GM21528 (cell line): ENCODE data around the gene PRTN3.

ENCODE experiments used
- ATAC-seq: cut with Tn5 transposase; IDR thresholded peaks from one replicate; pipeline ENCODE4 v1.9.1; 2021; ENCODE audit warnings: mild to moderate bottlenecking, moderate library complexity; ENCODE audit not compliant: unreplicated experiment, low FRiP score

The PRTN3 gene

DNA sequence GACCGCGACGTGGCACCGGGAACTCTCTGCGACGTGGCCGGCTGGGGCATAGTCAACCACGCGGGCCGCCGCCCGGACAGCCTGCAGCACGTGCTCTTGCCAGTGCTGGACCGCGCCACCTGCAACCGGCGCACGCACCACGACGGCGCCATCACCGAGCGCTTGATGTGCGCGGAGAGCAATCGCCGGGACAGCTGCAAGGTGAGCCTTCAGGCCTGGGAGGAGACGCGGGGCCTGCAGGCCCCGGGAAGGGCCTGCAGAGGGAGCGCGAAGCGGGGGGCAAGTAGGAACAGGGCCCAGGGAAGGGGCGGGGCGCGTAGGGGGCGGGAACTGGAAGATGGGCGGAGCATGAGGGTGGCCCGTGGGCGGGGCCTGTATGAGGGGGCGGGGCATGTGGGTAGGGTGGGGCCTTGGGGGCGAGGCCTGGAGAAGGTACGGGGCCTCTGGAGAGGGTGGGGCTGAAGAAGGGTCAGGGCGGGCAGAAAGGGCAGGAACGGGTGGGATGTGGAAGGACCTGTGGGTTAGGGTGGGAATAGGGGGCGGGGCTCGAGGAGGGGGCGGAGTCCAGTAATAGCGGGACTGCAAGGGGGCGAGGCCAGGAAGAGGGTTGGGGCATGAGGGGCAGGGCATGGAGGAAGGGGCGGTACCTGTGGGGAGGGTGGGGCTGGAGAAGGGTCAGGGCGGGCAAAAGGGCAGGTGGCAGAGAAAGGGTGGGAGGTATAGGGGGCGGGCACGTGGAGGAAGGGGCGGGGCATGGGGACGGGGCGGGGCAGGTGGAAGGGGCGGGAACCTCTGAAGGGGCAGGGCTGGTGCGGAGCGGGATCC, 21.2 kb downstream of the PRTN3 start:
- ATAC-seq: no peak

DNA sequence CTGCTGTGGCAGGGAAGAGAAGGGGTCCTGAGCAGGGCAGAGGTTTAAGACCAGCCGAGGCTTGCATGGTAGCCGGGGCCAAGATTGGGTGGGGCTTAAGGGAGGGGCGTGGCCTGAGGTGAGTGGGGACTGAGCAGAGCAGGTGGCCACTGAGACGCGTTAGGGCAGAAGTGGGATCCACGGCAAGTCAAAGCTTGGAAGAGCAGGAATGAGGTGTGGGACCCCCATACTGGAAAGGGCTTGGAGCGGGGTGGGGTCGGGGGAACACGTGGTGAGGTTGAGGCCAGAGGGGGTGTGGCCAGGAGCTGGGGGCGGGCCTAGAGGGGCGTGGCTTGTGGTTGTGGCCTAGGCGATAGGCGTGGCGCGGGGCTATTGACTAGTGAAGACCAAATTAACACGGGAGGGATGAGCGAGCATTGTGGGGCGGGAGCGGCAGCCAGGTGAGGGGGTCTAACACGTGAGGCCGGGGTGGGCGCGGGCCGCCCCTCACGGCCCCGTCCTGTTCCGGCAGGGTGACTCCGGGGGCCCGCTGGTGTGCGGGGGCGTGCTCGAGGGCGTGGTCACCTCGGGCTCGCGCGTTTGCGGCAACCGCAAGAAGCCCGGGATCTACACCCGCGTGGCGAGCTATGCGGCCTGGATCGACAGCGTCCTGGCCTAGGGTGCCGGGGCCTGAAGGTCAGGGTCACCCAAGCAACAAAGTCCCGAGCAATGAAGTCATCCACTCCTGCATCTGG, 21.9 kb downstream of the PRTN3 start:
- no peak for ATAC-seq

DNA sequence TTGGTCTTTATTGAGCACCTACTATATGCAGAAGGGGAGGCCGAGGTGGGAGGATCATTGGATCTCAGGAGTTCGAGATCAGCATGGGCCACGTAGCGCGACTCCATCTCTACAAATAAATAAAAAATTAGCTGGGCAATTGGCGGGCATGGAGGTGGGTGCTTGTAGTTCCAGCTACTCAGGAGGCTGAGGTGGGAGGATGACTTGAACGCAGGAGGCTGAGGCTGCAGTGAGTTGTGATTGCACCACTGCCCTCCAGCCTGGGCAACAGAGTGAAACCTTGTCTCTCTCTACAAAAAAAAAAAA, 22.5 kb downstream of the PRTN3 start:
- no peak for ATAC-seq

DNA sequence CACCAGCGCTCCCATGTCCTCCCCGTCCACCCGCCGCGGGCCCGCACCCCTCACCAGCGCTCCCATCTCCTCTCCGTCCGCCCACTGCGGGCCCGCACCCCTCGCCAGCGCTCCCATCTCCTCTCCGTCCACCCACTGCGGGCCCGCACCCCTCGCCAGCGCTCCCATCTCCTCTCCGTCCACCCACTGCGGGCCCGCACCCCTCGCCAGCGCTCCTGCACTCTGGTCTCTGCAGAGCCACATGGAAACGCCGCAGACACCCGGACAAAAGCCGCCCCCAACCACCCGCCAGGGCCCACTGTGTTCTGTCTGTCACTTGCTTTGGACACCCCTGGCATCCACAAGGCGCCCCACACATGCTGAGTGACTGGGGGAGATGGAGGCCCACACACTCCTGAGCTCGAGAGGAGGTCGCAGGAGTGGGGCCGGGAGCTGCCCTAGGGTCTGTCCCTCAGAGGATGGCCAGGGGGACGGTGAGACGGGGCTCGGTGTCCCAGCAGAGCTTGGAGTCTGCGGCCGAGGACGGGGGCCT, 26.0 kb downstream of the PRTN3 start:
- no peak for ATAC-seq

DNA sequence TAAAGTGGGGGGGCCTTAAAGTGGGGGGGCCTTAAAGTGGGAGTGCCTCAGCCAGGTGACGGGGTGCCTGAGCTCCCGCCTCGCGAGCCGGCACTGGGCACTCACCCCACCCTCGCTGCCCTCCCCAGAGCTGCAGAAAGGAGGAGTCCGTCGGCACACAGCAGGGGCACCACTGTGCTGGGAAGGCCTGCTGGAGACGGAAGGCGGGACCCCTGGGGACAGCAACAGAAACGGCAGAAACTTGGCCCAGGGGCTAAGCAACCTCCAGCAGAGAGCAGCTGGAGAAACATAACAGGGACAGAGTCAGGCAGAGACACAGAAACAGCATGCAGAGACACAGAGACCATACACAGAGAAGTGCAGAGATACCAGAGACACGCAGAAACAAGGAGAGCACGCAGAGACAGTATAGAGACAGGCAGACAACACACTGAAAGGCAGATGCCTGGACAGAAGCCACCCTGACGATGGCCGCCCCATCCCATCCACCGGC, 26.5 kb downstream of the PRTN3 start:
- ATAC-seq: no peak

DNA sequence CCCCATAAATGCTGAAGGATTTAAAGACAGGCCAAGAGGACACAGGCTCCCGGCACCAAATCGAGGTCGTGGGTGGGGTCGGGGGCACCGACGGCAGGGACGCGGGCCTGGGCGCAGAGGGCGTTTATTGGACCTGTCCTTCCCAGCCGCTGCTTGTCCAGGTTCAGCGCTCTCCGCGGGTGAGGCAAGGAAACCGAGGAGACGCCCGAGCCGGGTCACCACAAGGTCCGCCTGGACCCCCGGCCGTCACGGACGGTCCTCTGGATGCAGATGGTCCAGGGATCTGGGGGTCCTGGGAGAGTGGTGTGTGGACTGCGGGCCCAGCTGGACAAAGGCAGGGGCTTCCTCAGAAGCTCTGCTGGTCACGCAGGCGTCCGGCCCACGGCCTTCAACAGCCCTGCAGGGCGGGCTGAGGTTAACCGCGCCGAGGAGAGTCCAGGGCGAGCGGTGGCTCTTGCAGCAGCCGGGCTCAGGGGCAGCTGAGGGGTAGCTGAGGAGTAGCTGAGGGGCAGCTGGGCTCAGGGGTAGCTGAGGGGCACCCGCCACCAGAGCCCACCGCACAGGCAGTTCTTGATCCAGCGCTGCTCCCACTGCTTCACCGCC, 27.2 kb downstream of the PRTN3 start:
- ATAC-seq: no peak

DNA sequence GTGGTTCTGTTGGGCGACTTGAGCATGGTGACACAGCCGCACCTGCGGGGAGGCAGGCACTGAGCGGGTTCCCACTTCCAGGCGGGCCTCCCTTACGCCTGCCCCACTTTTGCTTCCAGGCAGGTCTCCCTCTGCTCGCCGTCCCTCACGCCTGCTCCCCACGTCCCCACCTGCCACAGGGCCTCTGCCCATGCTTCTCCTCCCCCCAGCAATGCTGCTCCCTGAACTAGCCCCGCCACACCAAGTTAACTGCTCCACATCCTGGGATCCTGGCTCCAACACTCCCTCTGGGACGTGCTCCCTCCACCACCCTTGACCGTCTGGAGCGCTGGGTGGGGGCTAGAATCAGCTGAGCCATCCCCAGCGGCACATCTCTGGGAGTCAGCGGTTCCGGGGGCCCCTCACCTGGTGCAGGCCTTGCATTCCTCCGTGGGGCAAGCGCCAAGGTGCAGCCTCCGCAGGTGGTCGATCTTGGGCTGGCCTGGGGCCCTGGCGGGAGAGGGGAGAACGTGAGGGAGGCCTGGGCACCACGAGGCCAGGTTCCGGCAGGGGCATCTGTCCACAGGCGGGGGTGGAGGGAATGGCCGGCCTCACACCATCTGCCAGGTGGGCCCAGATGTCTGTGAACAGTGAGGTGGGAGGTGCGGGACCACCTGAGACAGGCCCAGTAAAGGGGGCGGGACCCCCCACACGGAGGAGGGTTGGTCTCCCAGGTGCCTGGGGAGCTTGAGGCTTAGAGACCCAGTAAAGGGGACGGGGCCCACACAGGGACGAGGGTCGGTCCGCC, 27.9 kb downstream of the PRTN3 start:
- ATAC-seq: no peak

DNA sequence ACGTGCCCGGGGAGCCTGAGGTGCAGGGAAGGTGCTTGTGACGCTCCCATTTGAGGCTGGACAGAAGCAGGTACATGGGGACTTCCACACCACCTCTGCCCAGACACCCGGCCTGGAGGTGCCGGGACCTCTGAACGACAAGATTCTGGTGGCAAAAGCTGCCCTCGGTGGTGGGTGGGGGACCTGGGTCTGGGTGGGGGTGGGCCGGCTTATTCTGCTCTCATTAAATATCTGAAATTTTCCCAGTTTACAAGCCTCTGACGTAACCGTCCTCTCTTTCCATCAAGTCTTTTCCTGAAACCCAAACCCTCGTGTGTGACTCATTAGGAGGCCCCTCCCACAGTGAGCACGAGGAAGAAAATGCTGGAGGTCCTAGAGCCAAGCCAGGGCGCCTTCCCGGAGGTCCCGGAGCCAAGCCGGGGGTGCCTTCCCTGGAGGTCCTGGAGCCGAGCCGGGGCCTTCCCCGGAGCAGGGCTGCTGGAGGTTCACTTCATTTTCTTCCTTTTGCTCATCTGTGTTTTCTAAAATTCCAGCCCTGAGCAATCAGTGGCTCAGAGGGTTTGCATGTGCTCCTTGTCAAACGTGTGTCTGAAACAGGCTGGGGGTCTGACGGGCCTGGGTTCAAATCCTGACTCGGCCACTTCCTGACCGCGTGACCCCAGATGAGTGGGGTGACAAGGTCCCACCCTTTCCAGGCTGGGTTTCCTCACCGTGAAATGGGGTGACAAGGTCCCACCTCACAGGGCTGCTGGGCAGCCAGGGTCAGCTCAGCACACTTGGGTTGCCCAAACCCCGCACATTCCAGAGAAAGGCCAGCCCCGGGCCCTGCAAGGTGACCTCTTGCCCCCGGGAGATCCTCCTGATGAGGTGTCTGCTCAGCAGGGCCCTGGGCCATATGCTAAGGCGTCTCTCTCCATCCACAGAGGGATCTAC, 28.7 kb downstream of the PRTN3 start:
- no peak for ATAC-seq

DNA sequence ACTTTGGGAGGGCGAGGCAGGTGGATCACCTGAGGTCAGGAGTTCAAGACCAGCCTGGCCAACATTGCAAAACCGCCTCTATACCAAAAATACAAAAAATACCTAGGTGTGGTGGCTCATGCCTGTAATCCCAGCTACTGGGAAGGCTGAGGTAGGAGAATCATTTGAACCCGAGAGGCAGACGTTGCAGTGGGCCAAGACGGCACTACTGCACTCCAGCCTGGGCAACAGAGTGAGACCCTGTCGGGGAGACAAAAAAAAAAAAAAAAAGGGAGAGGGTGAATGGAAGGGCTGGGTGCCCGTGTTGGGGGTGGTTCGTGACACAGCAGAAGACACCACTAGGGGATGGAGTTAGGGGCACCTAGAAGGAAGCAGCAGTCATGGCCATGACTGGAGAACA, 29.5 kb downstream of the PRTN3 start:
- ATAC-seq: no peak

DNA sequence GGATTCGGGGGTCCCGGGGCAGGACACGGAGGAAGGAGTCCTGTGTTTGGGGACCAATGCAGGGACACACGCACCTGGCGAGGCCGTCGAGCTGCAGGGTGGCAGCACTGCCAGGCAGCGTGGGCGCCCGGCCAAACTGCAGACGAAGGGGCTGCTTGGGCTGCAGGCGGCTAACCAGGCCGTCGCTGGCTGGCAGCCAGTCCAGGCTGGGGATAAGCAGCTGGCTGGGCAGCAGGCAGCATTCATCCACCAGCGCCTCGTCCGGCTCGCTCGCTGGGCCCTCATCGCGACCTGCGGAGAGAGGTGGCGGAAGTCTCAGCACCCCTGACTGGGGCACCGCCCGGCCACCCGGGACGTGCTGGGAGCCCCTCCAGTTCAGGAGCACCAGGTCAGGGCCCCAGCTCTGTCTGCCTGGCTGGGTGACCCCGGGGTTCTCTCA, 30.2 kb downstream of the PRTN3 start:
- ATAC-seq: no peak

DNA sequence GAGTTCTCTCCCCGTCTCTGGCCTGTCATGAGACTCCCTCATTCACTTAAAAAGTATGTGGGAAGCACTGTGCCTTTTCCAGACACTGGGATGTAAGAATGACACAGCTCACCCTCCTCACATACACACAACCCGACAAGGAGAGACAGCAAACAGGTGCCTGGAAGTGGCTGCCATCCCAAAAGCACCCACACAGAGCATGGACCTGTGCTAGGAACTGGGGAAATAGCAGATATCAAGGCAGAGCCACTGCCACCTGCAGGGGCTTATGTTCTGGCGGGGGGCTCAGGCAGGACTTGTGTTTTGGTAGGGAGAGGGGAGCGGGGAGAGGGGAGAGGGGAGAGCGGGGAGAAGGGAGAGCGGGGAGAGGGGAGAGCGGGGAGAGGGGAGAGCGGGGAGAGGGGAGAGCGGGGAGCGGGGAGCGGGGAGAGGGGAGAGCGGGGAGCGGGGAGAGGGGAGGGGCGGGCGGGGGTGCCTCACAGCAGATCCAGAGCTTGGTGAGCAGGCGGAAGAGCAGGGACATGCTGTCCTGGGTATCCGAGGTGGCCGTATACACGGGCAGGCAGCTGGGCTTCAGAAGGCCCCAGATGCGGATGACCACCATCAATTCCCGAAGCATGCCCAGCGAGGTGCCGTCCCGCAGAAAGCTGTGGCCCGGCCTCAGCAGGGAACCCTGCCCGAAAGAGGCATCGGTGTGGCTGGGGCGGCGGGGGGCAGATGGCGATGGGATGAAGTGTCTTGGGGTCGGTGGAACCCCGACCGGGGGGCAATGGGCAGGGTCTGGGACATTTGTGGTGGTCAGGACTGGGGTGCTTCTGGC, 30.9 kb downstream of the PRTN3 start:
- no peak for ATAC-seq

DNA sequence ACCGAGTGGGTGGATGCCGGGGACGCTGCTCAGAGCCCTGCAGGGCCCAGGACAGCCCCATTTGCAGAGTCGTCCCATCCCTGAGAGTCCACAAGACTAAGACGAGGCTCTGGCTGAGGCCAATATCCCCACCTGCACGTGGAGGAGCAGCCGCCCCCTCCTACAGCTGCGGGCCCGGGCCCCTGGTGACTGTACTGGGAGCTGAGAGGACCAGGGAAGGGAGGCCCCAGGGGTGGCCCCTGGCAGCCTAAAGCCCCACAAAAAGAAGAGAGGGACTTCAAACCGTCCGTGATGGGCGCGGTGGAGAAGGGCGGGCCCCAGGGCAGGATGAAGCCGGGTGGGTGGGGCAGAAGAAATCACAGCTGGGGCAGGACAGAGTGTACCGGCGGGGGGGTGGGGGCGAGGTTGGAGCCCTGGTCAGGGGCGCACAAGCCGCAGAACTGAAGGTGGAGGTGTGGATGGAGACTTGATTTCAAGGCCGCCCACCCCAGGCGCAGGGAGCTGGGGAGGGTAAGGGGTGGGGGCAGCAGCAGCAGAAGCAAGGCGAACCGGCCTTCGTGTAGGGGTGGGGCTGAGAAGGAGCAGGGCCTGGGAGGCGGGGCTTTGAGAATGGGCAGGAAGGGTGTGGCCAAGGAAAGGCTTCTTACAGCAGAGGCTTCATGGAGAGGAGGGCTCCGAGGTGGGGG, 31.6 kb downstream of the PRTN3 start:
- ATAC-seq: no peak

DNA sequence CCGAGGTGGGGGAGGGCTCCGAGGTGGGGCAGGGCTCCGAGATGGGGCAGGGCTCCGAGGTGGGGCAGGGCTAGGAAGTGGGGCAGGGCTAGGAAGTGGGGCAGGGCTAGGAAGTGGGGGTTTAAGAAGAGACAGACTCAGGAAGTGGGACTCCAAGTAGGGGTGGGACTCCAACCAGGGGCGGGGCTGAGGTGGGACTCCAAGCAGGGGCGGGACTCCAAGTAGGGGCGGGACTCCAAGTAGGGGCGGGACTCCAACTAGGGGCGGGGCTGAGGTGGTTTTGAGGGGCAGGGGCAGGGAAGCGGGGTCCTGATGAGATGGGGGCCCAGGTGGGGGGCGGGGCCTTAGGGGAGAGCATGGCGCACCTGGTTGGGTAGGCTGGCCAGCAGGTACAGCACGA, 32.3 kb downstream of the PRTN3 start:
- ATAC-seq: no peak

DNA sequence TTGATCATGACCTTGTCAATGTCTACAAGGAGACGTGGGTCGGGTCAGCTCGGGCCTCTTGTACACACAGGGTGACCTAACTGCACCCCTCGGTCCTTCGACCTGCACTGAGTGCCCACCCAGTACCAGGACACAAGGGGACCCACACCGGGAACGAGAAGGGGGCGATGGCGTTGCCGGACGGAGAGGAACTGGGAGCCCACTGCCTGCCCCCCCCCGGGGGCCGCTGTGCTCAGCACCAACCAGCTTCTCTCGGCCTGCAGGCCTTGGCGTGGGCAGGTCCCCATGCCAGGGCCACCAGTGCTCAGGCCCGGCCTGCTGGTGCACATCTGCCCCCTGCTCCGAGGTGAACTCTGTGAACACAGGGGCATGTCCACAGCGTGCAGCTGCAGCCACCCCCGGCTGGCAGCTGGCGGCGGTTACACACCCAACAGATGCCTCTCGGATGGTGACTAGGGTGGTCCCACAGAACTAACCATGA, 32.8 kb downstream of the PRTN3 start:
- ATAC-seq: no peak

DNA sequence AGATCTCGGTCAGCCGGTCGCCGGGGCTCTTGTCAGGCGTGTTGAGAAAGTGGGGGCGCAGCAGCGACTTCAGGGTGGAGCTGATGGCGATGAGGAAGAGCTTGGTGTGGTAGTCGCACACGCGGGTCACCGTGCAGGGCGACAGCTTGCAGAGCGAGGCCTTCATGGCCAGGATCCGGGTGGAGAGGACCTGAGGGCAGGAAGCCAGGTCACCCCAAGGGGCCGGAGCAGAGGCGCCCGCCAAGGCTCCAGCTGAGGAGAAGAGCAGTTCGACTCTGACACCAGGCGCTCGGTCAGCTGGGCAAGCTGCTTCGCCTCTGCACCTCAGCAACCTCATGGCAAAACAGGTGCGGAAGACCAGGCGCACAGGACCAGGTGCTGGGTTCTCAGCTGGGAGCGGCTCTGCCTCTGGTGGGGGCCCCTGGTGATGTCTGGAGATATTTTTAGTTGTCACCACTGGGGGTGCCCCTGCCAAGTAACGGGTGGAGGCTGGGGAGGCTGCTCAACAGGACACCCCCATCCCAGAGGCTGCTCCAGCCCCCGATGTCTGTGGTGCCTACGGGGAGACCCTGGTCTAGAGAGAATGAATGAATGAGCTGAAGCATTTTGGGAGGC, 34.6 kb downstream of the PRTN3 start:
- ATAC-seq: no peak

DNA sequence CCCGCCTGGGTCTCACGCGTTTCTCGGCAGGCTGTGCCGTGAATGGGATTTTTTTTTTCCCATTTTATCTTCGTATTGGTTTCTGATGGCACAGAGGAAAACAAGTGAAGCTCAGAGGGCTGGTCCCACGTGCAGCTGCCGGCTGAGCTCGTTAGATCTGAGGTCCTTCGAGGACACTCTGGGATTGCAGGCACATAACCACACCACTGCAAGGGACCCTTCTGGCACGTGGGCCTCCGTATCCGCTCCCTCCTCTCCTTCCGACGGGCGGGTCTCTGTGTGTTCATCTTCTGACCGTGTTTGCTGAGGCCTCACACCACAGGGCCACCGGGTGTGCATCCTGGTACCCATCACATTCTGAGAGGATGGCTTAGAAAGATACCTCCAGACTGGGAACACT, 35.3 kb downstream of the PRTN3 start:
- no peak for ATAC-seq

DNA sequence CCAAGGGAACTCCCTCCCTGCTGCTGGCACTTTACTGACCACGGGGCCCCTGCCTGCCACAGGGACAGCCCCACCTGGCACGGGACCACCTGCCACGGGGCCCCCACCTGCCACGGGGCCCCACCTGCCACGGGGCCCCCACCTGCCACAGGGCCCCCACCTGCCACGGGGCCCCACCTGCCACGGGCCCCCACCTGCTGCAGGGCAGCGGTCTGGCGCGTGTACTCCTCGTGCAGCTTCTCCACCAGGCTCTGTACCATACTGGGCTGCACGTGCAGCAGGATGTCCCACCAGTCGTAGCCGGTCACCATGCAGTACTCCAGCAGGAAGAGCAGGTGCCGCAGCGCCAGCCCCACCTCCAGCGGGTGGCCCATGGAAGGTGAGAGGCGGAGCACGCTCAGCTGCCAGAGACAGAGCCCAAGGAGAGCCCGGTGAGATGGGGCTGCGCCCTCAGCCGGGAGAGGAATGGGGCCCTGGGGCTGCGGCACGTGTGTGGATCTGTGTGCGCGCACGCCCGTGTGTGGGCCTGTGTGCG, 36.0 kb downstream of the PRTN3 start:
- no peak for ATAC-seq
